OCI-LY3 (cell line): ENCODE data around the gene ANO6.

Source experiments
- CTCF ChIP-seq: fragments of 200-600, 300-600 bp; sonication (generic); IDR thresholded peaks from 2 replicates; pipeline ENCODE4 v1.5.1; 2014; ENCODE audit warnings: antibody characterized with exemption, low read length, low read depth
- EZH2phosphoT487 ChIP-seq: fragments of 200-600 bp; shearing (Covaris generic); IDR thresholded peaks from 2 replicates; pipeline ENCODE4 v1.6.1; 2018; ENCODE audit warnings: antibody characterized with exemption, mixed run types, low read depth

- TF ChIP-seq CTCF = no peak
- no peak for TF ChIP-seq EZH2phosphoT487
Observed at GRCh38 chr12:45314770-45315169, 98.9 kb downstream of the ANO6 start.
